Measurements from ENCODE around the gene CASP8AP2.
"Not testable (repeated sequence)": the region's sequence is repeated elsewhere in the genome, so short reads cannot be mapped to it uniquely, and the experiment has no call there.

The CASP8AP2 gene

DNA sequence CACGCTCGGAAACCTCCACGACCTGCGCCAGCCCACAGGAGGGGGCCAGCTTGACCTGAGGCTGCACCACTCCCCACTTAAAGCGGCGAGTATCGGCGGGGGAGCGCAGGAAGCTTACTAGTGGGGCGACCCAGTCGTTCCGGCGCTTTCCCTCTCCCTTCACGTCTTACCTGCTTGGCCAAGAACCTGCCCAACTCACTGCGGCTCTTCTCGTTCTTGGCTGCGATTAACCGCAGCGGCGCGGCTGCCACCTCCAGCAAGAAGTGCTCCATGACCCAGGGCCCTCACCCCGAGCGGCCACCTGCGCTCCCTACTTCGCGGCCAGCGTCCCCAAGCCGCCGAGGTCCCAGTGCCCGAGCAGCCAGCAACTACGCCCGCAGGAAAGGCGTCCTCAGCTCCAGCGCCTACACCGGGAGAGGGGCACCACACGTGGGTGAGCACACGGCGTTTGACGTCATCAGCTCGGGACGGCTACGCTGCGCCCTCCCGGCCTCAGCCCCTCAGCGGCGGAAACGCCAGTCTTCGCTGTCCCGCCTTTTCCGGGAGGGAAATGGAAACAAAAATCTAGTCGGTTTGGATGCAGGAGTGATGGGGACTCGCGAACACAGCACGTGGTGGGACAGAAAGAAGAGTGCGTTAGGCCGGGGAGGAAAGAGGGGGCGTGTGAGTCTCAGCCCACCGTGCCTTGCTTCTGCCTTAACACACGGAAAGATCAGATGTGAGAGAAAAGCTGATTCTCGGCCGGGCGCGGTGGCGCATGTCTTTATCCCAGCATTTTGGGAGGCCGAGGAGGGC is 10.1 kb upstream of the CASP8AP2 start, which contains the start of gene MDN1:
Gene MDN1 (minus strand): TSS at position 459 of the 795 bp plus-strand sequence. CDS start 187 bp downstream, at position 272.
- DNase-seq (ENCODE audit: low spot score), result peak; percentile 89

DNA sequence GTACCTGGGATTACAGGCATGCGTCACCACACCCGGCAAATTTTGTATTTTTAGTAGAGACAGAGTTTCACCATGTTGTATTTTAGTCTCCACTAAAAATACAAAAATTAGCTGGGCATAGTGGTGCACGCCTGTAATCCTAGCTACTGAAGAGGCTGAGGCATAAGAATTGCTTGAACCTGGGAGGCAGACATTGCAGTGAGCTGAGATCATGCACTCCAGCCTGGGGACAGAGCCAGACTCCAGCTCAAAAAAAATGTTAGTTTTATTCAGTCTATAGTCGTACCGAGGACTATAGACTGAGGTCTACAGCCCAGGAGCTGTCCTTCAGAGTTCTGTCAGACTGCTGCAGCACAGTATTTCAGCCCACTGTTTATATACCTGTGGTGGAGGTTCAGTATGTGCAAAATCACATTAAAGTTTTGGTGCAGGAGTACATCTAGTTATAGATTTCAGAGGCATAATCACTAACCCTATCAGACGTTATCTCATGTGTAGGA is 3.6 kb upstream of the CASP8AP2 start:
- DNase-seq (ENCODE audit: low spot score), result no peak

DNA sequence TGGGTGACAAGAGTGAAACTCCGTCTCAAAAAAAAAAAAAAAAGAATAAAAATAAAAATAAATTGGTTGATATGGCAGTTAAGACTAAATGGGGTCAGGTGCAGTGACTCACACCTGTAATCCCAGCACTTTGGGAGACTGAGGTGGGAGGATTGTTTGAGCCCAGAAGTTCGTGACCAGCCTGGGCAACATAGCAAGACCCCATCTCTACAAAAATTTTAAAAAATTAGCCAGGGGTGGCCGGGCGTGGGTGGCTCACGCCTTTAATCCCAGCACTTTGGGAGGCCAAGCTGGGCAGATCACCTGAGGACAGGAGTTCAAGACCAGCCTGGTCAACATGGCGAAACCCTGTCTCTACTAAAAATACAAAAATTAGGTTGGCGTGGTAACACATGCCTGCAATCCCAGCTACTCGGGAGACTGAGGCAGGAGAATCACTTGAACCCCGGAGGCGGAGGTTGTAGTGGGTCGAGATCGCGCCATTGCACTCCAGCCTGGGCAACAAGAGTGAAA is 1.1 kb upstream of the CASP8AP2 start:
- DNase-seq (ENCODE audit: low spot score), result not testable (repeated sequence)

GRCh38 chr6:89828988-89829471 is 650 bp upstream of the CASP8AP2 start:
- no peak for DNase-seq (ENCODE audit: low spot score)

- DNase-seq (ENCODE audit: low spot score), result no peak
Measured at GRCh38 chr6:89830170-89830809, 610 bp downstream of the CASP8AP2 start.

DNA sequence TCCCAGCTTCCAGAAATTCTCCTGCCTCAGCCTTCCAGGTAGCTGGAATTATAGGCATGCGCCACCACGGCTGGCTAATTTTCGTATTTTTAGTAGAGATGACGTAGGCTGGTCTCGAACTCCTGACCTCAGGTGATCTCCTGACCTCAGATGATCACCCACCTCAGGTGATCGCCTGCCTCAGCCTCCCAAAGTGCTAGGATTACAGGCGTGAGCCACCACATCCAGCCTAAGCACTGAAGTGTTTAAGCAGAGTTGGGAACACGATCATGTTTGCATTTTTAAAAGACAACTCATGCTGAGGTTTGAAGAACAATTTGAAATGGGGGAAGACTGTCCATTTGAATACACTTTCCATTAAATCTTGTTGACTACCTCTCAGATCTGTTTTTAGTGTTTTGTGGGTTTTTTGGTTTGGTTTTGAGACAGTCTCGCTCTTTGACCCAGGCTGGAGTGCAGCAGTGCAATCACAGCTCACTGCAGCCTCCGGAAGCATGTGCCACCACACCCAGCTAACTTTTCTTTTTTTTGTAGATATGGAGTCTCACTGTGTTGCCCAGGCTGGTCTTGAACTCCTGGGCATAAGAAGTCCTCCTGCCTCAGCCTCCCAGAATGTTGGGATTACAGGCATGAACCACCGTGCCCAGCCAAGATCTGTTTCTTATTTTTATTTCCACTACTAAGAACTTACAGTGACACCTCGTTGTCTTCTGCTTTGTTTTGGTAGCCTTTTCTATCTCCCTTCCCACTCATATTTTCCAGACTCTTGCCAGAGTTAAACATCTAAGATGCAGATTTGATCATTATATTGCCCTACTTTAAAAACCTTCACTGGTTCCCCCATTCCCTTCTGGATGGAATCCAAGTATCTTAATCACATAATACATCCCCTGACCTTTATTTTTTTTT is 5.5 kb downstream of the CASP8AP2 start:
- no peak for DNase-seq (ENCODE audit: low spot score)

DNA sequence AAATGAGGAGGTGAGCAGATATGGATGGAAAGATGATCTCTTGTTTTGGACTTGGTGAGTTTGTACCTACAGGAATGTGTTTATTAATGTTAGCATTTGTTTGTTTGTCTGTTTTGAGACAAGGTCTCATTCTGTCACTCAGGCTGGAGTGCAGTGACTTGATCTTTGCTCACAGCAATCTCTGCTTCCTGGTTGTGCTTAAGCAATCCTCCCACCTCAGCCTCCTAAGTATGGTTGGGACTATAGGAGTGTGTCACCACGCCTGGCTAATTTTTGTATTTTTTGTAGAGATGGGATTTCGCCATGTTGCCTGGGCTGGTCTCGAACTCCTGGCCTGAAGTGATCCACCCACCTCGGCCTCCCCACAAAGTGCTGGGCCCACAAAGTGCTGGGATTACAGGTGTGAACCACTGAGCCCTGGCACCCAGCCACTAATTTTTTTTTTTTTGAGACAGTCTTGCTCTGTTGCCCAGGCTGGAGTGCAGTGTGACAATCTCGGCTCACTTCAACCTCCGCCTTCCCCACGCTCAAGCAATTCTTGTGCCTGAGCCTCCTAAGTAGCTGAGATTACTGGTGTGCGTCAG is 7.1 kb downstream of the CASP8AP2 start:
- DNase-seq (ENCODE audit: low spot score), result no peak

- peak; percentile 62 for DNase-seq (ENCODE audit: low spot score)
Measured at GRCh38 chr6:89840538-89840937, 10.9 kb downstream of the CASP8AP2 start.

DNA sequence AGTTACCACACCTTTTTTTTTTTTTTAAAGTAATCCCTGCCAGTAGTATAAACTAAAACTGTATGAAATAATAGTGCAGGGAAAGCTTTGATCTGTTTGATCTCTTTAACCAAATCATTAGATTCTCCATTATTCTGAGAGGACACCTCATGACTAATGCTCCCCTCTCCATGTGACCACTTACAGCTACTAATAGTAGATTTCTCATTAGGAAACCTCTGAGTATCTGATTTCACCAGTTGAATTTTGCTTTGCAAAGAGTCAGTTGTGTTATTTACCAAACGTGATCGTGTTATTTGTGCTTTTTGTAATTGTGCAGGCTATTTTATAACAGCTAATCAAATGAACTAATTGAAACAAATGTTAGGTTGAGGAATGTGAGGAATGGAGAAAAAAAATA is 12.5 kb downstream of the CASP8AP2 start:
- no peak for DNase-seq (ENCODE audit: low spot score)

DNA sequence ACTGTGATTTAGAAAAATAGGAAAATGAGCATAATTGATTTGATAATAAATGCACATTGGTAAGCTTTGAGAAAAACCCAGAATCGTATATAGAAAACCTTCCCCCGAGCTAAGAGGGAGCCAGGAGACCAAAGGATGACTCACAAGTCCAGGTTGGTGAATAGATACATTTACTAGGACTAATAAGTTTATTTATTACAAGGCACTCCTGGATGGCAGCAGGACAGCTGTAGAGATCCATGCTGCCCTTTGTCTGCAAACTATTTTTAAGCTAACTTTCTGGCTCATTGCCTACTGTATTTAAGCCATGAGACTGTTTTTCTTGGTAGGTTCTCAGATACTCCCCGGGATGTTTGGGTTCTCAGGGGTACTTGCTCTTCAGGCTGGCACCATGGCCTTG is 13.4 kb downstream of the CASP8AP2 start:
- no peak for DNase-seq (ENCODE audit: low spot score)

GRCh38 chr6:89847513-89847912 is 17.8 kb downstream of the CASP8AP2 start:
- not testable (repeated sequence) for DNase-seq (ENCODE audit: low spot score)

DNA sequence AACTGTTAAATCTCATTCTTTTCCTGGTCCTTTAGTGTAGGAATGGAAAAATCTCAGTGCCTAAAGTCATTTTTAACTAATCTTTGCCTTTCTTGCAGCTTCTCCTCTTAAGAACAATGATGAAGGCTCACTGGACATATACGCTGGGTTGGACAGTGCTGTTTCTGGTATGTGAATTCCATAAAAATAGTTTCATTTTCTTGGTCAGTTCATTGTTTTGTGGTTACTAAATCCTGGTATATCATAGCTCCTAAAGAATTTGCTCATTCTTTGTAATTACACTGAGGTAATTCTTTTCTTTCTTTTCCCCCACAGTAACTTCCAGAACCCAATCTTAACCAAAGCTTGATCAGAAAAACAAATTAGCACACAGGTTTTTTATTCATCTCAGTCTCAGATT is 23.4 kb downstream of the CASP8AP2 start:
- DNase-seq (ENCODE audit: low spot score), result no peak

GRCh38 chr6:89858041-89858440 is 28.4 kb downstream of the CASP8AP2 start:
- no peak for DNase-seq (ENCODE audit: low spot score)

GRCh38 chr6:89859744-89860143 is 30.1 kb downstream of the CASP8AP2 start:
- DNase-seq (ENCODE audit: low spot score), result no peak

DNA sequence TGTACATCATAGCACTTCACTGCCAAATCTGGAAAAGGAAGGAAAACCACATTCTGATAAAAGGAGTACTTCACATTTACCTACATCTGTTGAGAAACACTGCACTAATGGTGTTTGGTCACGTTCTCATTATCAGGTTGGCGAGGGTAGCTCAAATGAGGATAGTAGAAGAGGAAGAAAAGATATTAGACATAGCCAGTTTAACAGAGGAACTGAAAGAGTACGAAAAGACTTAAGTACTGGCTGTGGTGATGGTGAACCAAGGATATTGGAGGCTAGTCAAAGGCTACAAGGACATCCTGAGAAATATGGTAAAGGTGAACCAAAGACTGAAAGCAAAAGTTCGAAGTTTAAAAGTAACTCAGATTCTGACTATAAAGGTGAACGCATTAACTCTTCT is 32.6 kb downstream of the CASP8AP2 start:
- DNase-seq (ENCODE audit: low spot score), result no peak

DNA sequence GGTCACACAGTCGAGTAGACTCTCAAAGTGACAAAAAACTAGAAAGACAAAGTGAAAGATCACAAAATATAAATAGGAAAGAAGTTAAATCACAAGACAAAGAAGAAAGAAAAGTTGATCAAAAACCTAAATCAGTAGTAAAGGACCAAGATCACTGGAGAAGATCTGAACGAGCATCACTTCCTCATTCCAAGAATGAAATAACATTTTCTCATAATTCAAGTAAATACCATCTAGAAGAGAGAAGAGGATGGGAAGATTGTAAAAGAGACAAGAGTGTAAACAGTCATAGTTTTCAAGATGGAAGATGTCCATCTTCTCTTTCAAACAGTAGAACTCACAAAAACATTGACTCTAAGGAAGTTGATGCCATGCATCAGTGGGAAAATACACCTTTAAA is 33.0 kb downstream of the CASP8AP2 start:
- DNase-seq (ENCODE audit: low spot score), result no peak

- DNase-seq (ENCODE audit: low spot score), result no peak
Measured at GRCh38 chr6:89866024-89866678, 36.5 kb downstream of the CASP8AP2 start.

DNA sequence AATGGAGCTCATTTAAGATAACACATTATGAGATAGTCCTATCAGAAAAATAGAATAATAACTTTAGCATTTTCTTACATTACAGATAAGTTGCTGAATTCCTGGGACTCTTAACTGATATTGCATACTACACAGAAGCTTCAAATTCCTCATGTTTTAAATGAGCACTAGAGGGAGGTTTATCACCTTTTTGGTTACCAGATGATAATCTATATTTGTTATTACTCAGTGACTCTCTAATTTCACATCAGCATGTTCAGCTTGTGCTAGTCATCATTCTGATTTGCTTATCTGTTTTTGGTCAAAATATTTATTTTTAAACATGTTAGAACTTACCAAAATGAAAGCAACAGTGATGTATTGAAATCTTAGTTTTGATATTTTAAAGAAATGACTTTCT is 44.0 kb downstream of the CASP8AP2 start:
- no peak for DNase-seq (ENCODE audit: low spot score)

DNA sequence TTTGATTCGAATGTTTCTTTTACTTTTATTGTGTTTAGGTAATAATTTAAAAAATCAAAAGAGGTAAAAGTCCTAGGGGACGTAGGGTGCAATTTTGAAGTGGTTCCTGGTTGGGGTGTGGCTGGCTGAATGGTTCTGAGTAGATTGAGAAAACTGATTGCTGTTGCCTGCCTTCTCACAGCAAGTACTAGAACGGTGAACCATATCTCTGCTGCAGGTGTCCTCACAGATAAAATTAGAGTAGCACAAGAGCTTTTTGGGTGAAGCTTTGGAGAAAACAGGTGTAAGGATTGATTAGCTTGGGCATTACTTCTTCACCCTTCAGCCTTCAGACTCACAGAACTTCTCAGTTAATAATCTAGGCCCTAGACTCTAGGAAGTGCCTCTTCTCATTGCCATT is 44.8 kb downstream of the CASP8AP2 start:
- no peak for DNase-seq (ENCODE audit: low spot score)

- no peak for DNase-seq (ENCODE audit: low spot score)
Measured at GRCh38 chr6:89886378-89887120, 56.9 kb downstream of the CASP8AP2 start.

All from kidney capillary endothelial cell (primary cell).